Fibroblast of villous mesenchyme (primary cell): Measurements from ENCODE around the gene C18orf54. TPM values are rescaled to one million over a fixed set of nuclear protein-coding genes. Genes with fewer than 3 reads are reported as not detected.

Source experiments
- DNase-seq: peaks from one replicate; pipeline ENCODE4 v3.0.0-alpha.2; 2010; ENCODE audit warnings: low read depth
- H3K4me3 ChIP-seq: 2 replicates; pipeline ENCODE4 v1.5.1; 2011; ENCODE audit warnings: low read depth, mild to moderate bottlenecking, low read length
- CTCF ChIP-seq: IDR thresholded peaks from 2 replicates; pipeline ENCODE4 v1.5.1; 2012; ENCODE audit warnings: low read depth, mild to moderate bottlenecking, low read length; ENCODE audit not compliant: insufficient read depth
- total RNA-seq: library from RNA; depleted of rRNA; stranded (reverse); fragments of >200 nt; gene quantifications from 2 replicates; pipeline ENCODE4 v1.2.3, GENCODE V29; 2012

C18orf54 gene
- total RNA-seq, 1 donor, result 6.0 TPM

- H3K4me3 ChIP-seq, result no peak overlapping the region
- no peak for TF ChIP-seq CTCF
- DNase-seq, result no peak
Measured at GRCh38 chr18:54396760-54397159, 39.1 kb downstream of the C18orf54 start.

- no peak for DNase-seq
Measured at GRCh38 chr18:54405290-54405689, 47.6 kb downstream of the C18orf54 start.

GRCh38 chr18:54411781-54412180 is 54.1 kb downstream of the C18orf54 start:
- no peak for DNase-seq
- no peak for TF ChIP-seq CTCF
- H3K4me3 ChIP-seq, result no peak overlapping the region

More at GRCh38 chr18:54405290-54405689, 47.6 kb downstream of the C18orf54 start:
- no peak overlapping the region for H3K4me3 ChIP-seq
- no peak for TF ChIP-seq CTCF

GRCh38 chr18:54415086-54415485 is 57.4 kb downstream of the C18orf54 start:
- DNase-seq, result no peak
- TF ChIP-seq CTCF, result no peak
- H3K4me3 ChIP-seq, result no peak overlapping the region

GRCh38 chr18:54416436-54416835 is 58.7 kb downstream of the C18orf54 start:
- no peak for TF ChIP-seq CTCF

GRCh38 chr18:54423831-54424230 is 66.1 kb downstream of the C18orf54 start:
- DNase-seq, result no peak
- no peak for TF ChIP-seq CTCF

More at GRCh38 chr18:54416436-54416835, 58.7 kb downstream of the C18orf54 start:
- H3K4me3 ChIP-seq, result no peak overlapping the region
- peak; percentile 68 for DNase-seq

GRCh38 chr18:54426085-54426665 is 68.5 kb downstream of the C18orf54 start:
- TF ChIP-seq CTCF, result no peak
- H3K4me3 ChIP-seq, result no peak overlapping the region
- no peak for DNase-seq

More at GRCh38 chr18:54423831-54424230, 66.1 kb downstream of the C18orf54 start:
- H3K4me3 ChIP-seq, result no peak overlapping the region
